ENCODE measurements around the gene RIF1.

DNA sequence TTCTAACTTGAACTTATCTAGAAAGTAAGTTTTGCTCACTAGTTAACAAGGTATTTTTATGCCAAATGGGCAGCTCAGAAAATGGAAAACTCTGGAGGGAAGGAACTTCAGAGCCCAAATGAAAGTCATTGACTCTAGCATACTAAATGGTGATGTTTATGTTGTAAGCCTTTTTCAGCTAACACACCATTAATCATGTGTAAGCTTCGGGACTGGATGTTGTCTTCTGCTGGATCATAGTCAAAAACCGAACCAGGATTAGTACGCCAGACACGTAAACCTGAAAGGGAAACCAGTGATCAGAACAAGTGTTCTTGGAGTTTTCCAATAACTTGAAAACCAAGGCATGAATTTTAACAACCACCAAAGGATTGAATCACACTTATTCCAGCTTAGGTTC is 81.8 kb downstream of the RIF1 start:
- TF ChIP-seq, protein P1, sequence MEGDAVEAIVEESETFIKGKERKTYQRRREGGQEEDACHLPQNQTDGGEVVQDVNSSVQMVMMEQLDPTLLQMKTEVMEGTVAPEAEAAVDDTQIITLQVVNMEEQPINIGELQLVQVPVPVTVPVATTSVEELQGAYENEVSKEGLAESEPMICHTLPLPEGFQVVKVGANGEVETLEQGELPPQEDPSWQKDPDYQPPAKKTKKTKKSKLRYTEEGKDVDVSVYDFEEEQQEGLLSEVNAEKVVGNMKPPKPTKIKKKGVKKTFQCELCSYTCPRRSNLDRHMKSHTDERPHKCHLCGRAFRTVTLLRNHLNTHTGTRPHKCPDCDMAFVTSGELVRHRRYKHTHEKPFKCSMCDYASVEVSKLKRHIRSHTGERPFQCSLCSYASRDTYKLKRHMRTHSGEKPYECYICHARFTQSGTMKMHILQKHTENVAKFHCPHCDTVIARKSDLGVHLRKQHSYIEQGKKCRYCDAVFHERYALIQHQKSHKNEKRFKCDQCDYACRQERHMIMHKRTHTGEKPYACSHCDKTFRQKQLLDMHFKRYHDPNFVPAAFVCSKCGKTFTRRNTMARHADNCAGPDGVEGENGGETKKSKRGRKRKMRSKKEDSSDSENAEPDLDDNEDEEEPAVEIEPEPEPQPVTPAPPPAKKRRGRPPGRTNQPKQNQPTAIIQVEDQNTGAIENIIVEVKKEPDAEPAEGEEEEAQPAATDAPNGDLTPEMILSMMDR (conservative IDR thresholded peaks at IDR 0.05), result no peak
- TF ChIP-seq ZFX (IDR thresholded peaks at IDR 0.05), result no peak

Data from C4-2B (cell line).